GM12878 (cell line): ENCODE measurements around the gene RPS6KL1. TPM values are rescaled to one million over a fixed set of nuclear protein-coding genes. Genes with fewer than 3 reads are reported as not detected.
A peak's percentile ranks its signal among the peaks of the same experiment; 100 is the strongest.

Experiments
- ATAC-seq: fragments of 200-7000 bp; cut with Tn5 transposase; 3 replicates; pipeline ENCODE4 v1.9.1; 2020; ENCODE audit warnings: mild to moderate bottlenecking, moderate library complexity
- BruUV-seq: library from RNA; stranded (reverse); fragments of 400-500 nt; replicated peaks from 2 replicates; lab custom pipeline; 2021; lab: Mats Ljungman, UMichigan
- CTCF ChIA-PET: fragments of 300-600 bp; sonication (Branson Sonifier 250); formaldehyde crosslinking; extraction: SDS; loops from one replicate; lab custom pipeline; 2021; ENCODE audit warnings: inconsistent platforms; lab: Yijun Ruan, JAX
- POLR2A ChIA-PET: fragments of 350-600 bp; formaldehyde crosslinking; extraction: SDS; loops from one replicate; lab custom pipeline; 2021; ENCODE audit warnings: inconsistent platforms; lab: Charles Lee
- RAD21 ChIA-PET: fragments of 300-600 bp; sonication (Branson Sonifier 250); formaldehyde crosslinking; loops from one replicate; lab custom pipeline; 2023; ENCODE audit warnings: antibody characterized with exemption; ENCODE audit not compliant: unreplicated experiment; lab: Charles Lee
- SMC1A ChIA-PET: fragments of 300-600 bp; sonication (Branson Sonifier 250); formaldehyde crosslinking; loops from one replicate; lab custom pipeline; 2023; ENCODE audit not compliant: unreplicated experiment, uncharacterized antibody; lab: Charles Lee
- DNase-seq: peaks from one replicate; pipeline ENCODE4 v3.0.0-alpha.2; 2011; ENCODE audit warnings: low read depth, low spot score
- FAIRE-seq: peaks from 3 replicates; lab custom pipeline; 2011; peaks lifted over from hg19 to GRCh38; lab: Jason Lieb, UNC
- H2AFZ ChIP-seq: 2 replicates; pipeline ENCODE4 v1.6.0; 2011; ENCODE audit warnings: low read depth, low read length, control low read depth; ENCODE audit not compliant: control insufficient read depth
- H3K27ac ChIP-seq: 2 replicates; pipeline ENCODE4 v1.5.1; 2011; ENCODE audit warnings: control low read depth; ENCODE audit not compliant: control insufficient read depth, insufficient read depth
- H3K27me3 ChIP-seq, 2 experiments: replicated peaks in 1 of 2; 2 replicates each; pipeline versions ENCODE4 v1.6.0 to v1.6.1; 2011; ENCODE audit warnings: low read length in 1 of 2; ENCODE audit not compliant: control insufficient read depth in 2 of 2, insufficient read depth in 2 of 2
- H3K36me3 ChIP-seq, 2 experiments: 2 replicates each; pipeline ENCODE4 v1.5.1; 2011; ENCODE audit warnings: low read length in 1 of 2; ENCODE audit not compliant: control insufficient read depth in 2 of 2, insufficient read depth in 2 of 2
- H3K4me1 ChIP-seq: 2 replicates; pipeline ENCODE4 v1.6.1; 2011; ENCODE audit warnings: mild to moderate bottlenecking, low read length, moderate library complexity, mixed read lengths; ENCODE audit not compliant: control insufficient read depth, insufficient read depth
- H3K4me2 ChIP-seq: 2 replicates; pipeline ENCODE4 v1.6.0; 2011; ENCODE audit warnings: control low read depth; ENCODE audit not compliant: control insufficient read depth, insufficient read depth
- H3K4me3 ChIP-seq: fragments of 200-600 bp; sonication (generic); 2 replicates; pipeline ENCODE4 v1.5.1; 2016
- H3K79me2 ChIP-seq: 2 replicates; pipeline ENCODE4 v1.6.0; 2011; ENCODE audit warnings: low read length; ENCODE audit not compliant: control insufficient read depth, insufficient read depth
- H3K9ac ChIP-seq: 2 replicates; pipeline ENCODE4 v1.8.0; 2011; ENCODE audit warnings: low read length, control low read depth, mixed read lengths; ENCODE audit not compliant: control insufficient read depth, insufficient read depth
- H3K9me3 ChIP-seq: replicated peaks from 3 replicates; pipeline ENCODE4 v1.5.1; 2011; ENCODE audit warnings: mild to moderate bottlenecking, low read length; ENCODE audit not compliant: control insufficient read depth, insufficient read depth
- H4K20me1 ChIP-seq: 2 replicates; pipeline ENCODE4 v1.6.0; 2011; ENCODE audit not compliant: control insufficient read depth, insufficient read depth
- CTCF ChIP-seq, 3 experiments: IDR thresholded peaks in 2 of 3; conservative IDR thresholded peaks in 1 of 3; 2 replicates each; pipeline ENCODE4 v1.5.1; 2011; ENCODE audit warnings: low read depth in 3 of 3, low read length in 3 of 3, mild to moderate bottlenecking in 3 of 3, control low read depth in 2 of 3, moderate library complexity in 2 of 3, inconsistent platforms in 1 of 3, mixed read lengths in 1 of 3; ENCODE audit not compliant: control insufficient read depth in 2 of 3, insufficient read depth in 1 of 3; ENCODE audit errors: extremely low read depth in 1 of 3
- ESRRA ChIP-seq: IDR thresholded peaks from 2 replicates; pipeline ENCODE4 v1.6.1; 2012; ENCODE audit warnings: mild to moderate bottlenecking, low read length, improper control_type of control experiment
- IRF4 ChIP-seq: IDR thresholded peaks from 2 replicates; pipeline ENCODE4 v1.6.1; 2011; ENCODE audit warnings: low read depth, low read length
- KDM1A ChIP-seq: fragments of 200-600 bp; sonication (generic); IDR thresholded peaks from 2 replicates; pipeline ENCODE4 v1.6.1; 2016; ENCODE audit warnings: borderline replicate concordance
- RAD21 ChIP-seq: IDR thresholded peaks from 2 replicates; pipeline ENCODE4 v1.6.1; 2011; ENCODE audit warnings: mild to moderate bottlenecking, low read depth, low read length, moderate library complexity; ENCODE audit not compliant: insufficient read depth
- RUNX3 ChIP-seq: IDR thresholded peaks from 2 replicates; pipeline ENCODE4 v1.6.1; 2012; ENCODE audit warnings: low read length, inconsistent platforms
- SMC3 ChIP-seq: IDR thresholded peaks from 2 replicates; pipeline ENCODE4 v1.6.1; 2011; ENCODE audit warnings: low read length, improper control_type of control experiment, borderline replicate concordance
- TAF1 ChIP-seq: IDR thresholded peaks from 2 replicates; pipeline ENCODE4 v1.6.1; 2011; ENCODE audit warnings: mild to moderate bottlenecking, low read depth, low read length, borderline replicate concordance
- YY1 ChIP-seq: IDR thresholded peaks from 2 replicates; pipeline ENCODE4 v1.6.1; 2011; ENCODE audit warnings: low read depth, mild to moderate bottlenecking, low read length
- WGBS: methylation state at CpG from one replicate; pipeline ENCODE4 v1.1.6; 2016; ENCODE audit warnings: low lambda C conversion rate; ENCODE audit not compliant: insufficient replicate concordance, insufficient coverage; ENCODE audit errors: missing lambda C conversion rate; 5-methylcytosine and 5-hydroxymethylcytosine counted together
- in situ Hi-C: fragments of 300-500 bp; cut with MboI; formaldehyde crosslinking; loops from 9 replicates; pipeline ENCODE4 v1.14.3; 2018; ENCODE audit warnings: mixed read lengths
- intact Hi-C: fragments of 100-400 bp; cut with micrococcal nuclease; formaldehyde crosslinking; loops from one replicate; pipeline ENCODE4 v1.14.2; 2022; ENCODE audit not compliant: unreplicated experiment
- polyA plus RNA-seq, 11 experiments: library from polyadenylated mRNA; depleted of rRNA in 4 of 11; unstranded in 6 of 11; stranded (reverse) in 5 of 11; fragments of >200 nt; fragmentation: Nextera tagmentation in 4 of 11; fragmentation: Illumina TruSeq in 1 of 11; extraction: Ambion mirVana in 4 of 11; extraction: Trizol in 1 of 11; gene quantifications; 1 replicate in 1 of 11; 2 replicates in 10 of 11; pipeline versions ENCODE4 v1.2.1 to v1.2.3, GENCODE V29; 2011 to 2016; ENCODE audit warnings: inconsistent platforms in 2 of 11, missing spikeins in 2 of 11, low read depth in 1 of 11
- total RNA-seq, 4 experiments: library from RNA; depleted of rRNA in 3 of 4; stranded (reverse); fragments of >200 nt in 3 of 4; fragmentation: Illumina TruSeq in 1 of 4; extraction: Trizol in 1 of 4; gene quantifications; 2 replicates each; pipeline versions ENCODE4 v1.2.1 to v1.2.3, GENCODE V29; 2013 to 2021

RPS6KL1 gene
- total and polyA plus RNA-seq, 10 of the 15 experiments (the other 5 are each of a cell fraction or from before 2014, with no cell fraction given), result 0.04 to 4.2 (median 2.0) TPM

GRCh38 chr14:74860899-74861733, 61.9 kb downstream of the RPS6KL1 start:
- Histone ChIP-seq H3K36me3 (no peaks in the 10 kb centered on the region), H3K4me2 (no peak overlapping the region), H3K9me3 (no peaks in the 10 kb centered on the region), H3K9ac (no peak overlapping the region), H3K27me3 (no peaks in the 10 kb centered on the region), H3K79me2 (no peaks in the 10 kb centered on the region), H3K27ac (no peak overlapping the region), H4K20me1 (no peaks in the 10 kb centered on the region), H2AFZ (no peak overlapping the region), H3K4me1 (no peaks in the 10 kb centered on the region), H3K4me3 (no peak overlapping the region)
- FAIRE-seq (peak; percentile 93), DNase-seq (no peak), ATAC-seq (peak; percentile 97)
- ChIA-PET POLR2A (interaction anchor here (0.6 to 1.1 kb wide), 3 partner anchors 22 to 331 kb away, joined by 3 to 9 read pairs (median 3); no protein-coding TSS in a partner anchor), RAD21 (interaction anchor here (0.6 to 8.8 kb wide), 25 partner anchors 10 to 440 kb away, joined by 3 to 114 read pairs (median 5); partner anchors contain the start of genes DLST, EIF2B2 and NEK9), SMC1A (interaction anchor here (0.6 to 11.1 kb wide), 34 partner anchors 8 to 444 kb away, joined by 3 to 165 read pairs (median 4); partner anchors contain the start of genes ACYP1, DLST and PROX2), CTCF (interaction anchor here (0.6 to 13.8 kb wide), 60 partner anchors 9 to 593 kb away, joined by 3 to 552 read pairs (median 4); partner anchors contain the start of genes ACYP1, DLST, EIF2B2 and PROX2)
- TF ChIP-seq RUNX3, result peak; percentile 14; the same call in 1 of the 2 replicates
- TF ChIP-seq YY1, result 0 out of 2 replicates have a peak, but pooled peaks have one; percentile 30
- TF ChIP-seq ESRRA, result no peak
- 0 out of 2 replicates have a peak, but pooled peaks have one; percentile 45 for TF ChIP-seq IRF4
- no peak for TF ChIP-seq KDM1A
- TF ChIP-seq TAF1, result no peak
- peak; percentile 74 for TF ChIP-seq SMC3
- TF ChIP-seq RAD21, result peak; percentile 93
- peak; percentile 82 to 94 (median 88) for TF ChIP-seq CTCF (IDR thresholded peaks at IDR 0.05 in 2 of 3, conservative IDR thresholded peaks at IDR 0.05 in 1 of 3; ENCODE audit: control insufficient read depth in 2 of 3, extremely low read depth in 1 of 3, insufficient read depth in 1 of 3, low read depth in 3 of 3, low read length in 3 of 3)
- in situ Hi-C loops, result no loop called here
- intact Hi-C loops, result loop anchor here (1.0 to 10.0 kb wide), 3 partner anchors 44 to 434 kb away; no protein-coding TSS in a partner anchor
- BruUV-seq, result no TSS peak
- WGBS, result 29% methylated on average over 7 of the region's 7 CpGs
